T-cell (primary cell): ENCODE measurements around the gene OPN1MW3. TPM values are rescaled to one million over a fixed set of nuclear protein-coding genes. Genes with fewer than 3 reads are reported as not detected.

Experiments
- ATAC-seq, 4 experiments: fragments of 200-7000 bp in 3 of 4; fragments of 150-1000 bp in 1 of 4; cut with Tn5 transposase; replicated peaks in 1 of 4; 1 replicate in 3 of 4; 2 replicates in 1 of 4; pipeline ENCODE4 v1.10.0; 2021; ENCODE audit warnings: moderate library complexity in 3 of 4, mild to moderate bottlenecking in 2 of 4, moderate number of reproducible peaks in 1 of 4
- CTCF ChIA-PET, 2 donors: fragments of 300-600 bp; sonication (Branson Sonifier 250); formaldehyde crosslinking; loops; one replicate each; lab custom pipeline; 2022; ENCODE audit warnings: antibody characterized with exemption in 2 of 2; lab: Charles Lee
- POLR2A ChIA-PET, 2 donors: fragments of 300-600 bp; sonication (Branson Sonifier 250); formaldehyde crosslinking; loops; one replicate each; lab custom pipeline; 2022; ENCODE audit warnings: antibody characterized with exemption in 2 of 2; lab: Charles Lee
- DNase-seq, 35 experiments: peaks; one replicate each; pipeline versions ENCODE4 v3.0.0 to v3.0.0-alpha.2; 2013 to 2023
- H3K27ac ChIP-seq: one replicate; pipeline ENCODE4 v1.5.1; 2013; ENCODE audit warnings: low read length
- H3K27me3 ChIP-seq, 2 experiments: replicated peaks in 1 of 2; 1 replicate in 1 of 2; 2 replicates in 1 of 2; pipeline versions ENCODE4 v1.6.1 to v1.7.0; 2013; ENCODE audit warnings: low read length in 1 of 2, mixed read lengths in 1 of 2; ENCODE audit not compliant: control insufficient read depth in 2 of 2, insufficient read depth in 2 of 2; ENCODE audit errors: extremely low read depth in 1 of 2
- H3K36me3 ChIP-seq, 2 donors: 1 replicate in 1 of 2; 2 replicates in 1 of 2; pipeline versions ENCODE4 v1.6.1 to v1.7.0; 2013; ENCODE audit warnings: low read length in 1 of 2; ENCODE audit not compliant: control insufficient read depth in 2 of 2, insufficient read depth in 1 of 2; ENCODE audit errors: extremely low read depth in 1 of 2
- H3K4me1 ChIP-seq, 2 experiments: 1 replicate in 1 of 2; 2 replicates in 1 of 2; pipeline versions ENCODE4 v1.6.1 to v1.7.0; 2013; ENCODE audit warnings: low read length in 2 of 2, mixed read lengths in 1 of 2; ENCODE audit not compliant: insufficient read depth in 2 of 2, control insufficient read depth in 1 of 2; ENCODE audit errors: extremely low read depth in 1 of 2
- H3K4me3 ChIP-seq, 2 donors: 1 replicate in 1 of 2; 2 replicates in 1 of 2; pipeline versions ENCODE4 v1.5.1 to v1.7.0; 2013; ENCODE audit warnings: mild to moderate bottlenecking in 2 of 2, low read length in 1 of 2, moderate library complexity in 1 of 2; ENCODE audit not compliant: control insufficient read depth in 1 of 2; ENCODE audit errors: extremely low read depth in 1 of 2
- H3K9me3 ChIP-seq: 2 replicates; pipeline ENCODE4 v1.7.0; 2013
- H3K27ac Mint-ChIP-seq, 2 donors: one replicate each; pipeline ENCODE4 v1.8.0; 2020 to 2021; ENCODE audit warnings: mild to moderate bottlenecking in 2 of 2, mixed read lengths in 2 of 2
- H3K27me3 Mint-ChIP-seq, 2 donors: one replicate each; pipeline ENCODE4 v1.8.0; 2021 to 2022; ENCODE audit warnings: mixed read lengths in 2 of 2
- H3K36me3 Mint-ChIP-seq: one replicate; pipeline ENCODE4 v1.8.0; 2021; ENCODE audit warnings: mixed read lengths
- H3K4me1 Mint-ChIP-seq, 3 donors: one replicate each; pipeline ENCODE4 v1.8.0; 2020 to 2022; ENCODE audit warnings: mixed read lengths in 3 of 3, mild to moderate bottlenecking in 1 of 3
- H3K4me3 Mint-ChIP-seq, 3 donors: one replicate each; pipeline ENCODE4 v1.8.0; 2020 to 2022; ENCODE audit warnings: mild to moderate bottlenecking in 3 of 3, mixed read lengths in 3 of 3, moderate library complexity in 3 of 3
- H3K9me3 Mint-ChIP-seq, 3 donors: one replicate each; pipeline ENCODE4 v1.8.0; 2020 to 2022; ENCODE audit warnings: mixed read lengths in 3 of 3
- WGBS: methylation state at CpG from one replicate; pipeline ENCODE4 v1.1.5; 2013; ENCODE audit warnings: missing lambda C conversion rate; ENCODE audit not compliant: insufficient coverage; 5-methylcytosine and 5-hydroxymethylcytosine counted together
- total RNA-seq, 35 experiments: library from RNA in 6 of 35; stranded (reverse) in 6 of 35; fragments of 120-200 nt in 1 of 35; gene quantifications; one replicate each; pipeline versions ENCODE4 v1.2.1 to v1.2.4 and lab custom pipeline; 2013 to 2026

OPN1MW3 gene
- total RNA-seq, 5 donors from 2014 or later (not counting 1 experiment from before 2014, with no cell fraction given) = not detected

DNA sequence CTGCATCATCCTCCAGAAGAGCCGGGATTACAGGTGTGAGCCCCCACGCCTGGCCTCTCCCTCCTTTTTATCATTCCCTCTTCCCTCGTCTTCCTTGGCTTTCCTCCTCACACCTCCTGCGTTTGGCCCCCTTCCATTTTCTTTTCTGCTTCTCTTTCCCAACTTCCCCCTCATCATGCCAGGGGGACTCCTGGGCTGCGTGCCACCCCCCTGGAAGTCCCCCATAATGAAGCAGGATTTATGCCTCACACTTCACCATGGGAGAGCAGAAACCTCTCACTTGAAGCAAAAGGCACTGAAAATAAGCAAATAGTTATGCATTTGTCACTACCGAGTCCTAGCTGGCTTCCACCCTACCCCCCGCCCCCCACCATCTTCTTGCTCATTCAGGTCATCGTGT lies 46.1 kb downstream of the OPN1MW3 start:
- no peak overlapping the region for H3K4me3 ChIP-seq
- DNase-seq (no peak), ATAC-seq (no peak)
- Mint-ChIP-seq H3K9me3 (no peaks in the 10 kb centered on the region), H3K36me3 (no peaks in the 10 kb centered on the region), H3K4me1 (peaks cover 11 to 30% (median 12%) of the 10 kb centered on the region in 3 donors), H3K27me3 (peaks cover 0 to 7% of the 10 kb centered on the region in 2 donors), H3K4me3 (no peak overlapping the region), H3K27ac (no peak overlapping the region)
- H3K27ac ChIP-seq = no peak overlapping the region
- CTCF ChIA-PET = no interaction called here
- H3K4me1 ChIP-seq = peaks cover under 1 to 13% of the 10 kb centered on the region in 2 experiments
- H3K36me3 ChIP-seq = no peaks in the 10 kb centered on the region
- no peaks in the 10 kb centered on the region for H3K9me3 ChIP-seq
- H3K27me3 ChIP-seq = no peaks in the 10 kb centered on the region
- POLR2A ChIA-PET = no interaction called here
- 93% methylated on average over 2 of the region's 8 CpGs for WGBS

- no peaks in the 10 kb centered on the region for H3K9me3 Mint-ChIP-seq
- ChIA-PET POLR2A (no interaction called here), CTCF (no interaction called here)
- no peaks in the 10 kb centered on the region for H3K36me3 Mint-ChIP-seq
- DNase-seq = no peak
- H3K27me3 Mint-ChIP-seq = peaks cover 0 to 7% of the 10 kb centered on the region in 2 donors
- Histone ChIP-seq H3K4me3 (no peak overlapping the region), H3K36me3 (no peaks in the 10 kb centered on the region), H3K9me3 (no peaks in the 10 kb centered on the region), H3K4me1 (peaks cover 5 to 23% of the 10 kb centered on the region in 2 experiments), H3K27me3 (no peaks in the 10 kb centered on the region), H3K27ac (no peak overlapping the region)
- no CpG with 5 or more reads among the region's 10 CpGs for WGBS
- no peak overlapping the region for H3K4me3 Mint-ChIP-seq
- no peak for ATAC-seq
- peaks cover 15 to 31% (median 18%) of the 10 kb centered on the region in 3 donors for H3K4me1 Mint-ChIP-seq
- no peak overlapping the region for H3K27ac Mint-ChIP-seq
Measured at GRCh38 chrX:154304846-154305245, 47.5 kb downstream of the OPN1MW3 start.

DNA sequence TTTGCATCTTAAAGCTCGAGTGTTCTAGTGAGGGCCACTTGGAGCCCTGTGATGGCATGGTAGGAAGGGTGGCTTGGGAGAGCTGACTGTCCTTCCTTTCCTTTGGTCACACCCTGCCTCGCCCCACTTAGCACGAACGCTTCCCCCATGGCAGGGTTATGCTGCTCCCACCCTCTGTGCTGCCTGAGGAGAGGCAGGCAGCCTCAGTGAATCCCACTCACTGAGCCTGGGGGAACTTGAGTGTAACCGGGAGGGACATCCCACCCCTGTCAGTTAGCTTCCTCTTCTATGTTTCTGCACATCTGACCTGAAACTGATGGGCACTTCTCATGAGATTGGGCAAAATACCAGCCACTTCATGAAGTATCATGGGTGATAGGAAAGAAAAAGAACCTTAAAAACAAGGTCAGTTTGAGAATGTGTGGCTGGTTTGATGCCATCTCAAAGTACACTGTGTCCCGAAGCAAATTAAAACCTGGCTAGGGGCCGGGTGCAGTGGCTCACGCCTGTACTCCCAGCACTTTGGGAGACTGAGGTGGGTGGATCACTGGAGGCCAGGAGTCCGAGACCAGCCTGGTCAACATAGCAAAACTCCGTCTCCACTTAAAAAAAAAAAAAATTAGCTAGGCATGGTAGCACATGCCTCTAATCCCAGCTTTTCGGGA lies 48.3 kb downstream of the OPN1MW3 start:
- H3K36me3 ChIP-seq = no peaks in the 10 kb centered on the region
- H3K27me3 Mint-ChIP-seq = peaks cover 0 to 3% of the 10 kb centered on the region in 2 donors
- no peak overlapping the region for H3K4me3 Mint-ChIP-seq
- DNase-seq (no peak), ATAC-seq (no peak)
- WGBS = 89% methylated on average over 4 of the region's 11 CpGs
- H3K27ac Mint-ChIP-seq = no peak overlapping the region
- POLR2A ChIA-PET = no interaction called here
- H3K27me3 ChIP-seq = no peaks in the 10 kb centered on the region
- peaks cover 5 to 23% of the 10 kb centered on the region in 2 experiments for H3K4me1 ChIP-seq
- H3K9me3 Mint-ChIP-seq = no peaks in the 10 kb centered on the region
- H3K36me3 Mint-ChIP-seq = no peaks in the 10 kb centered on the region
- CTCF ChIA-PET = interaction anchor here in 1 of 2 donors (0.7 kb wide), 1 partner anchor 10 kb away, joined by 3 read pairs; no protein-coding TSS in a partner anchor
- no peak overlapping the region for H3K27ac ChIP-seq
- no peaks in the 10 kb centered on the region for H3K9me3 ChIP-seq
- H3K4me1 Mint-ChIP-seq = peaks cover 15 to 31% (median 18%) of the 10 kb centered on the region in 3 donors
- H3K4me3 ChIP-seq = no peak overlapping the region

DNA sequence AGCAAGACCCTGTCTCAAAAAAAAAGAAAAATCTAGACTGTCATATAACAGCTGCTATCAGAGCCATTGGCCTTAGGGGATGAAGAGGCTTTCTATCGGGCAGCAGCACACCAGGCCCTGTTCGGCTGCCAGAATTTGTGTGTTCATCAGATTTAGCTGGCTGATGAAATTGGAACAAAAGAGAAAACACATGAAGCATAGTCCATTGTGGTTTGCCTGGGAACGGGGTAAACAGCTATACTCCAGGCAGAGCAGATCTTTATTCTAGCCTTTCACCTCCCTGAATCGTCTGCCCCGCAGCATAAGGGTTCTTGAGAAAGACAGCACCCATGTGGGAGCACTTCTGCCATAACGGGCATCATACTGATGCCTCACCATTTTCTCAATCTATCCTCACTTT lies 49.8 kb downstream of the OPN1MW3 start:
- ChIA-PET POLR2A (no interaction called here), CTCF (no interaction called here)
- peaks cover 0 to 12% of the 10 kb centered on the region in 2 donors for H3K27me3 Mint-ChIP-seq
- H3K4me1 ChIP-seq = peaks cover 5 to 33% of the 10 kb centered on the region in 2 experiments
- H3K4me1 Mint-ChIP-seq = peaks cover 18 to 40% (median 26%) of the 10 kb centered on the region in 3 donors
- WGBS = no CpG with 5 or more reads among the region's 6 CpGs
- H3K27me3 ChIP-seq = no peaks in the 10 kb centered on the region
- no peaks in the 10 kb centered on the region for H3K36me3 Mint-ChIP-seq
- H3K9me3 Mint-ChIP-seq = no peaks in the 10 kb centered on the region
- no peak overlapping the region for H3K27ac Mint-ChIP-seq
- no peaks in the 10 kb centered on the region for H3K9me3 ChIP-seq
- DNase-seq = no peak
- H3K27ac ChIP-seq = no peak overlapping the region
- H3K36me3 ChIP-seq = no peaks in the 10 kb centered on the region
- ATAC-seq = no peak
- H3K4me3 Mint-ChIP-seq = peak overlapping the region in 1 of 3 donors; percentile 41
- H3K4me3 ChIP-seq = no peak overlapping the region

DNA sequence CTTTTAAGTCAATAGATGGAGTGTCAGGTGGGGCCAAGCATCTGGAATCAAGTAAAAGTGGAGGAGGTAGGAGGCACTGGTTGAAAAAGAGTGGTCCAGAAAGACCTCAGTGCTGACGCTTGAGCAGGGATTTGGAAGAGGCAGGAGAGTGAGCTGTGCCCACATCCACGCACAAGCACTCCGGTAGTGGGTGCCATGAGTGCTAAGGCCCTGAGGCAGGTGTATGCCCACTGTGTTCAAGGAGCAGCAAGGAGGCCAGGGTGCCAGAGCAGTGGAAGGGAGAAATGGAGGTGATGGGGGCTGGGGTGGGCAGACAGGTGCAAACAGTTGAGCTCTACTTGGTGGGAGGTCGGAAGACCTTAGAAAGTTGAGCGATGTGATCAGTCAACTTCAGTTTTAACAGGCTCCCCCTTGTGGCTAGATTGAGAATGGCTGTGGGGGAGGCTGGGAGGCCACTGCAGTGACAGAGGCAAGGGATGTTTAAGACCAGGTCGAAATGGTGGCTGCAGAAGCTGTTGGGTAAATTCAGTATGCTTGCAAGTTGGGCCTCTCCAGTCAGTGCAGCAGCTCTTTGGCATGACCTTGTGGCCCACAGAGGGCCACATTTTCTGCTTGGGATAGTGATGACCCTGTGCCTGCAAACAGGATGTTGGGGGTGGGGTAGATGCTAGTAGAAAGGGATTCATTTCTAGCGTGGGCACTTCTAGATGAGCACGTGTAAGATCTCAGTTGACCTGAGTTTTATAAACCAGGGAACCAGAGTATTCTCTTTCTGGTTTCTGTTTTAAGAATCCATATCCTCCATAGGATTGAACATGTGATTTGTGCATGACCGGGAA lies 50.9 kb downstream of the OPN1MW3 start:
- no peaks in the 10 kb centered on the region for H3K36me3 Mint-ChIP-seq
- ATAC-seq = peak; percentile 61 to 87 (median 79)
- H3K27ac ChIP-seq = no peak overlapping the region
- H3K36me3 ChIP-seq = no peaks in the 10 kb centered on the region
- H3K4me1 Mint-ChIP-seq = peaks cover 25 to 50% (median 31%) of the 10 kb centered on the region in 3 donors
- H3K27me3 Mint-ChIP-seq = peaks cover 0 to 12% of the 10 kb centered on the region in 2 donors
- ChIA-PET CTCF (interaction anchor here (0.6 to 1.5 kb wide), 6 partner anchors 9 to 624 kb away, joined by 3 to 4 read pairs (median 3); no protein-coding TSS in a partner anchor), POLR2A (no interaction called here)
- H3K9me3 ChIP-seq = no peaks in the 10 kb centered on the region
- 0% methylated on average over 2 of the region's 9 CpGs for WGBS
- no peak overlapping the region for H3K4me3 ChIP-seq
- H3K4me1 ChIP-seq = peaks cover 5 to 43% of the 10 kb centered on the region in 2 experiments
- H3K27me3 ChIP-seq = no peaks in the 10 kb centered on the region
- peak; percentile 48 to 84 (median 71) for DNase-seq
- peak overlapping the region; percentile 42 to 49 for H3K27ac Mint-ChIP-seq
- H3K9me3 Mint-ChIP-seq = no peaks in the 10 kb centered on the region
- peak overlapping the region in 1 of 3 donors; percentile 41 for H3K4me3 Mint-ChIP-seq

GRCh38 chrX:154309041-154309775 lies 51.8 kb downstream of the OPN1MW3 start:
- Mint-ChIP-seq H3K9me3 (no peaks in the 10 kb centered on the region), H3K36me3 (no peaks in the 10 kb centered on the region), H3K27ac (no peak overlapping the region), H3K4me3 (peak overlapping the region in 1 of 3 donors; percentile 41), H3K4me1 (peaks cover 30 to 56% (median 34%) of the 10 kb centered on the region in 3 donors), H3K27me3 (peaks cover 0 to 9% of the 10 kb centered on the region in 2 donors)
- CTCF ChIA-PET = interaction anchor here (0.6 to 1.5 kb wide), 3 partner anchors 9 to 217 kb away, joined by 3 to 4 read pairs (median 4); no protein-coding TSS in a partner anchor
- H3K27me3 ChIP-seq = no peaks in the 10 kb centered on the region
- 93% methylated on average over 3 of the region's 16 CpGs for WGBS
- DNase-seq (no peak), ATAC-seq (no peak)
- H3K4me3 ChIP-seq = no peak overlapping the region
- H3K9me3 ChIP-seq = no peaks in the 10 kb centered on the region
- no peaks in the 10 kb centered on the region for H3K36me3 ChIP-seq
- H3K4me1 ChIP-seq = peaks cover 5 to 47% of the 10 kb centered on the region in 2 experiments
- POLR2A ChIA-PET = interaction anchor here in 1 of 2 donors (1.2 kb wide), 1 partner anchor 174 kb away, joined by 3 read pairs; no protein-coding TSS in a partner anchor
- no peak overlapping the region for H3K27ac ChIP-seq
